ENCODE data around the gene ZNF136. TPM values are rescaled to one million over a fixed set of nuclear protein-coding genes. Genes with fewer than 3 reads are reported as not detected.

The ZNF136 gene
- total and polyA plus RNA-seq, 4 donors, result 0.92 to 5.8 (median 3.3) TPM

- TF ChIP-seq CTCF (IDR thresholded peaks at IDR 0.05; ENCODE audit: low read depth, low read length, missing input control) (no peak), GABPA (IDR thresholded peaks at IDR 0.05 in 1 of 2, conservative IDR thresholded peaks at IDR 0.05 in 1 of 2) (no peak)
Measured at GRCh38 chr19:12187625-12188024, 24.7 kb downstream of the ZNF136 start (continued).

DNA sequence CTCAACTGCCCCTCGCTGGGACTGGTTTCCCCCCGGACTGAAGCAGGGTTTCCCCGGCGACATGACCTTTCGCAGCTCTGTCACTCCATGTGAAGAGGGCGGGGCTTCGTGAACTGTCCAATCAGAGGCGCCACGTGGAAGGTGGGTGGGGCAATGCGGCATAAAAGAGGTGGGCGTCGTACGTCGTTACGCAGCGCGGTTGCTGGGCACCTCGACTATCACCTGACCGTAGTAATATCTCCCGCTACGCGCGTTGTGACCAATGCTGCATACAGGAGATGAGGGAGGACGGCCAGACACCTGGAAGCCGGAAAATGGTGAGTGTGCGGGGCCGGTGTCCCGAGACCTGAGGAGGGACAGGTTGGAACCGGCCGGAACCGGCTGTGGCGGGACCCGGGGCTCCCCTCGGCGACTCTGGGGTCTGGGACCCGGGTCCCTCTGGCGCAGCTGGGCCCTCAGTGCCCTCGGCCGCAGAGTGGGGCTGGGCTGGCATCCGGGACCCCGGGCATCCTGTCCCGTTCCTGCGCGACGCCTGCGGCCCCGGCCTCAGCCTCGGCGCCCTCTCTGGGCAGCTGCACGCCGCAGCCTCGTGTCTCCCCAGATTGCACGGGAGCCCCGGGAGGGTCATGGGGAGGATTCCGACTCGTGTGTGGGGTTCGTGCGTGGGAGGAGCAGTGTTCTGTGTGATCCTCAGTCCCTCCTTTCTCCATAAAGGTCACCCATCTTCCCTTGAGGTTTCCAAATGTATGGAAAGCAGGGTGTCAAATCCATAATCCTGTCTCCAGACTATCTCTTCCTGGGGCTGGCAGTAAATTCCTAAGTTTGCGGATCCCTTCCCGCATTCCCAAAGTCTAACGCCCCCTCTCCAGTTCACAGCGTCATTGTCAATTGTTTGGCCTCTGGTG, 32.2 kb downstream of the ZNF136 start:
- H3K9ac ChIP-seq (ENCODE audit: low read depth in 1 of 2, low read length in 2 of 2), result no peak overlapping the region
- H3K4me1 ChIP-seq (ENCODE audit: control insufficient read depth in 4 of 4, insufficient read depth in 4 of 4, low read length in 3 of 4), result peaks cover 0 to 8% (median 2%) of the 10 kb centered on the region in 4 donors
- peak; percentile 89 for DNase-seq (ENCODE audit: low spot score)
- WGBS, result 8% methylated on average over 62 of the region's 62 CpGs
- H3K36me3 ChIP-seq (ENCODE audit: control insufficient read depth in 4 of 4, insufficient read depth in 3 of 4, low read depth in 1 of 4, low read length in 3 of 4), result peaks cover 4 to 15% (median 8%) of the 10 kb centered on the region in 4 donors
- TF ChIP-seq HNF4A (conservative IDR thresholded peaks at IDR 0.05) (no peak), NR2F2 (IDR thresholded peaks at IDR 0.05) (peak; percentile 67)
- H3K27me3 ChIP-seq (ENCODE audit: control insufficient read depth in 4 of 4, insufficient read depth in 4 of 4, low read length in 3 of 4), result no peaks in the 10 kb centered on the region
- H3K9me3 ChIP-seq (ENCODE audit: control insufficient read depth in 4 of 4, low read length in 3 of 4), result peaks cover 26 to 58% (median 35%) of the 10 kb centered on the region in 4 donors
- H3K4me3 ChIP-seq (ENCODE audit: low read depth in 1 of 3, low read length in 3 of 3), result peak overlapping the region; percentile 41 to 75 (median 51)
- H3K27ac ChIP-seq (ENCODE audit: low read depth in 1 of 2, low read length in 2 of 2), result peak overlapping the region; percentile 23 to 36

DNA sequence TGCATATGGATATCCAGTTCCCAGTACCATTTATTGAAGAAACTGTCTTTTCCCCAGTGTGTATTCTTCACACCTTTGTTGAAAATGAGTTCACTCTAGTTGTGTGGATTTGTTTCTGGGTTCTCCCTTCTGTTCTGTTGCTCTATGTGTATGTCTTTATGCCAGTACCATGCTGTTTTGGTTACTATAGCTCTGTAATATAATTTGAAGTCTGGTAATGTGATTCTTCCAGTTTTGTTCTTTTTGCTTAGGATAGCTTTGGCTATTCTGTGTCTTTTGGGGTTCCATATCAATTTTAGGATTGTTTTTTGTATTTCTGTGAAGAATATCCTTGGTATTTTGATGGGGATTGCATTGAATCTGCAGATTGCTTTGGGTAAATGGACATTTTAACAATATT, 35.2 kb downstream of the ZNF136 start:
- Histone ChIP-seq H3K36me3 (ENCODE audit: control insufficient read depth in 4 of 4, insufficient read depth in 3 of 4, low read depth in 1 of 4, low read length in 3 of 4) (peaks cover 0 to 3% (median 0%) of the 10 kb centered on the region in 4 donors), H3K4me1 (ENCODE audit: control insufficient read depth in 4 of 4, insufficient read depth in 4 of 4, low read length in 3 of 4) (peaks cover 0 to 8% (median 2%) of the 10 kb centered on the region in 4 donors), H3K27me3 (ENCODE audit: control insufficient read depth in 4 of 4, insufficient read depth in 4 of 4, low read length in 3 of 4) (no peaks in the 10 kb centered on the region), H3K4me3 (ENCODE audit: low read depth in 1 of 3, low read length in 3 of 3) (no peak overlapping the region), H3K27ac (ENCODE audit: low read depth in 1 of 2, low read length in 2 of 2) (no peak overlapping the region), H3K9me3 (ENCODE audit: control insufficient read depth in 4 of 4, low read length in 3 of 4) (peaks cover 17 to 43% (median 18%) of the 10 kb centered on the region in 4 donors), H3K9ac (ENCODE audit: low read depth in 1 of 2, low read length in 2 of 2) (no peak overlapping the region)
- TF ChIP-seq CTCF (IDR thresholded peaks at IDR 0.05; ENCODE audit: low read depth, low read length, missing input control), result no peak
- TF ChIP-seq, protein P1, sequence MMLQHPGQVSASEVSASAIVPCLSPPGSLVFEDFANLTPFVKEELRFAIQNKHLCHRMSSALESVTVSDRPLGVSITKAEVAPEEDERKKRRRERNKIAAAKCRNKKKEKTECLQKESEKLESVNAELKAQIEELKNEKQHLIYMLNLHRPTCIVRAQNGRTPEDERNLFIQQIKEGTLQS (IDR thresholded peaks at IDR 0.05), result no peak
- no peak for TF ChIP-seq GABPA (IDR thresholded peaks at IDR 0.05 in 1 of 2, conservative IDR thresholded peaks at IDR 0.05 in 1 of 2)
- no peak for TF ChIP-seq TAF1 (conservative IDR thresholded peaks at IDR 0.05)
- TF ChIP-seq ZBTB33 (IDR thresholded peaks at IDR 0.05), result no peak
- no peak for TF ChIP-seq EGR1 (IDR thresholded peaks at IDR 0.05; ENCODE audit: low read depth in 2 of 2)
- no peak for TF ChIP-seq NR2F2 (IDR thresholded peaks at IDR 0.05)
- no peak for TF ChIP-seq FOXA1 (IDR thresholded peaks at IDR 0.05)
- TF ChIP-seq YY1 (IDR thresholded peaks at IDR 0.05), result no peak
- no peak for TF ChIP-seq HNF4G (IDR thresholded peaks at IDR 0.05)
- DNase-seq (ENCODE audit: low spot score), result no peak

Measured in liver (tissue), 9 donors.